ENCODE results near the gene LSM3. TPM values are rescaled to one million over a fixed set of nuclear protein-coding genes. Genes with fewer than 3 reads are reported as not detected.

The LSM3 gene
- total RNA-seq, 2 donors from 2014 or later = 15.1 to 15.2 TPM

DNA sequence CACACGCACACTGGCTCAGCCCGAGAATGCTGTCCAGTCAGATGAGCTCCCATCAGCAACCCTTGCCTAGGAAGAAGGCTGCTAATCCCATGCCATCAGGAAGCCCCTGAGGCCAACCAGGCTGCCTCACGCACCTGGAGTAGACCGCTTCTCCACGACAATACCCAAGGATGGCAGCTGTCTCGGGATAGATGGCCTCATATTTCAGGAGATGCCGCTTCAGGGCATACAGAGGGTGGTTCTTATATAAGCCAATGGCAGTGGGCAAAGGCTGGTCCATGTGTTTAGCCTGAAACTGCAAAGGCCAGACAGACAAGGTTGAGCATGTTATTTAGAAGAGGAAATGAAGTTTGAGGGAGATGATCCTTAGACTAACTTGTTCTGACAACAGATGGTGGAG is 22.4 kb upstream of the LSM3 start:
- Mint-ChIP-seq H3K4me1 (ENCODE audit: low read depth in 2 of 2) (no peaks in the 10 kb centered on the region), H3K4me3 (no peak overlapping the region), H3K27ac (no peak overlapping the region), H3K27me3 (no peaks in the 10 kb centered on the region), H3K9me3 (no peaks in the 10 kb centered on the region), H3K36me3 (peaks cover 44% of the 10 kb centered on the region)
- DNase-seq (ENCODE audit: low spot score) (no peak), ATAC-seq (no peak)

DNA sequence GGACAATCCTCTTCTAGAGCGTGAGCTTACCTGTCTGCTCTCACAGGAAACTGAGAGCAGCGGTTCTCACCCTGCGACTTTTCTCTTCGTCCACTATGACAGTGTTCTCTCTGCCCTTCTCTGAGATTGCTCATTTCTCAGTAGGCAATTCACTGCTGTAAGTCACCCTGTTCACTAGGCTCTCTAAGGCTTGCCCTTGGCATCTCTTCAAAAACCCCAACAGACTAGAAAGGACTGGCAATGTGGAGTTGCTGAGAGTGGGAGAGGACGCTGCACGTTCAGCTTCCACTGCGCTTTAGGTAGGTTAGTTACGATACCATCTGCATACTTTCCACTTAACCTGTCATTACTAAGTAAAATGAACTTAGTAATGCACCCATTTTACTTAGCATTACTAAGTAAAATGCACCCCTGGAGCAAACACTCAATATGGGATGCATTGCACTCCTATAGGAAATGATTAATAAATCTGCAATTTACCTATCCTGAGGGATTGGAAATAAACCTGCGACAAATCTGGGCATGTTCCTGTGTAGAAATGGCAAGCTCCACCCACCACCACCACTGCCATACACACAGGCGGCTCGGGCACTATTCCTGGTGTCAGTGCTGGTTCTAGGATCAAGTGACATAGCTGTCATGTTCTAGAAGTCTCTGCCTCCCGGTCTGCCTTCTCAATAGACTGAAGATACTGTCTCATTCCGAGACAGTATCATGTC is 21.6 kb upstream of the LSM3 start:
- DNase-seq (ENCODE audit: low spot score) (no peak), ATAC-seq (no peak)
- H3K4me1 Mint-ChIP-seq (ENCODE audit: low read depth in 2 of 2) = no peaks in the 10 kb centered on the region
- peaks cover 5% of the 10 kb centered on the region for H3K9me3 Mint-ChIP-seq
- H3K36me3 Mint-ChIP-seq = peaks cover 52% of the 10 kb centered on the region
- no peaks in the 10 kb centered on the region for H3K27me3 Mint-ChIP-seq
- H3K27ac Mint-ChIP-seq = no peak overlapping the region
- no peak overlapping the region for H3K4me3 Mint-ChIP-seq

DNA sequence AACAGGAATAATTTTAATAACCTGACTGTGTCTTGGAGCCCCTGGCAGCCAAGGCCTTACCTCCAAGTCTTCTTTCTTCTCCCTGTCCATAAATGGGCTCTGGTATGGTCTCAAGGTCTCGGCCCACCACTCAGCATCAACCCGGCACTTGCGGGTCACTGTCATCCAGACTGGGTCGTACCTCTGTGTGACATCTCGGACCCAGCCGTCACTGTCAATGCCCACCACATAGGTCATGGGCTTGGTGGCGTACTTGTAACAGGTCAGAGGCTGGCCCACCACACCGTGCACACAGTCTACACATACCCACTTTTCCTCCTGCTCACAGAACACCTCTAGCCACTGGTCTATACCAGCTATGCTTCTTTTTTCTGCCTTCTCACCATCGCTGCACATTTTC is 20.7 kb upstream of the LSM3 start:
- no peak for ATAC-seq
- no peak for DNase-seq (ENCODE audit: low spot score)
- H3K4me3 Mint-ChIP-seq = no peak overlapping the region
- peaks cover 62% of the 10 kb centered on the region for H3K36me3 Mint-ChIP-seq
- no peak overlapping the region for H3K27ac Mint-ChIP-seq
- H3K4me1 Mint-ChIP-seq (ENCODE audit: low read depth in 2 of 2) = peaks cover 0 to 5% of the 10 kb centered on the region in 2 donors
- H3K27me3 Mint-ChIP-seq = no peaks in the 10 kb centered on the region
- H3K9me3 Mint-ChIP-seq = peaks cover 10% of the 10 kb centered on the region

DNA sequence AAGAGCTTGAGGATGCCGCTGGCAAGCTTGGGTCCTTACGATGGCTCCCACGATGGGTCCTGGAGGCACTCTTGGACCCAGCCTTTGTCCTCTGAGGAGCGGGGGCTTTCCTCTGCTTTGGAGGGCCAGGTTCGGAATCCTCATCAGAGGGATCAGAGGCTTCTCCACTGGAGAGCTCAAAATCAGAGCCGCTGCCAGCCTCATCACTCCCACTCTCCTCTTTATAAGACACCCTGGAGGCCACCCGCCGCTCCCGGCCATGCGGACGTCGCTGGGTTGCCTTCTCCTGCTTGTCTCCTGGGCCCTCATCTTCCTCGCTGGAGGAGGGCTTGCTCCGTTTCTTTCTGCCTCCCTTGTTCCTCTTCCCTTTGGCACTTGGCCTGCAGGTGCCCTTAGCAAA is 20.2 kb upstream of the LSM3 start:
- H3K9me3 Mint-ChIP-seq = peaks cover 10% of the 10 kb centered on the region
- peaks cover 0 to 5% of the 10 kb centered on the region in 2 donors for H3K4me1 Mint-ChIP-seq (ENCODE audit: low read depth in 2 of 2)
- H3K36me3 Mint-ChIP-seq = peaks cover 66% of the 10 kb centered on the region
- no peak overlapping the region for H3K27ac Mint-ChIP-seq
- H3K4me3 Mint-ChIP-seq = no peak overlapping the region
- ATAC-seq (no peak), DNase-seq (ENCODE audit: low spot score) (no peak)
- no peaks in the 10 kb centered on the region for H3K27me3 Mint-ChIP-seq

DNA sequence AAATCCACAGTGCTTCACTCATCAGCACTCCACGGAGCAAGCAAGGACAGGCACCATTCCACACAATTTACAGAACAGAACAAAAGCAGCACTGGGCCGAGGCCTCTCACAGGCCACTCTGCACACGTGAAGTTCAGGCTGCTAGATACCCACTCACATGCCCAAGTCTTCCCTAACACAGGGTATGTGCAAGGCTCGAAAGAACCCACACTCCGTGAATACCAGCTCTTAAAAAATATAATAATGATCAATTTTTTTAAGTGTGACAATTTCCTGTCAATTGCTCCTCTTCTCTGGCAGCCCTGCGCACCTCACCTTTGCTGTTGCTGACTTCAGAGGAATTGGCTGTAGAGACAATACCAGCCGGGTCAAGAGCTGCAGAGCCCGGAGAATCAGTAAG is 19.2 kb upstream of the LSM3 start:
- no peak for ATAC-seq
- DNase-seq (ENCODE audit: low spot score) = no peak
- peaks cover 10% of the 10 kb centered on the region for H3K9me3 Mint-ChIP-seq
- H3K4me1 Mint-ChIP-seq (ENCODE audit: low read depth in 2 of 2) = peaks cover 0 to 5% of the 10 kb centered on the region in 2 donors
- peaks cover 67% of the 10 kb centered on the region for H3K36me3 Mint-ChIP-seq
- H3K27me3 Mint-ChIP-seq = no peaks in the 10 kb centered on the region
- no peak overlapping the region for H3K27ac Mint-ChIP-seq
- H3K4me3 Mint-ChIP-seq = no peak overlapping the region

DNA sequence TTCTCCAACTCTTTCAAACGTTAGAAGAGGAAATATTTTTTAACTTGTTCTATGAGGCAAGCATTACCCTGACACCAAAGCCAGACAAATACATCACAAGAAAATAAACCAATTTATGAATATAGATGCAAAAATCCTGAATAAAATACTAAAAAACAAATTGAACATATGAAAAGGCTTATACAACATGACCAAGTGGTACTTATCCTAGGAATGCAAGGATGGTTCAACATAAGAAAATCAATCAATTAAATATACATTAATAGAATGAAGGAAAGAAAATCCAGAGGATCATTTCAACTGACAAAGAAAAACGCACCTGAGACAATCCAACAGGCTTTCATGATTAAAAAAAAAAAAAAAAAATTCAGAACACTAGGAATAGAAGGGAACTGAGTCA is 17.3 kb upstream of the LSM3 start:
- peaks cover 0 to 7% of the 10 kb centered on the region in 2 donors for H3K4me1 Mint-ChIP-seq (ENCODE audit: low read depth in 2 of 2)
- no peak overlapping the region for H3K4me3 Mint-ChIP-seq
- H3K27me3 Mint-ChIP-seq = no peaks in the 10 kb centered on the region
- ATAC-seq = no peak
- peaks cover 10% of the 10 kb centered on the region for H3K9me3 Mint-ChIP-seq
- no peak for DNase-seq (ENCODE audit: low spot score)
- peaks cover 66% of the 10 kb centered on the region for H3K36me3 Mint-ChIP-seq
- H3K27ac Mint-ChIP-seq = no peak overlapping the region

DNA sequence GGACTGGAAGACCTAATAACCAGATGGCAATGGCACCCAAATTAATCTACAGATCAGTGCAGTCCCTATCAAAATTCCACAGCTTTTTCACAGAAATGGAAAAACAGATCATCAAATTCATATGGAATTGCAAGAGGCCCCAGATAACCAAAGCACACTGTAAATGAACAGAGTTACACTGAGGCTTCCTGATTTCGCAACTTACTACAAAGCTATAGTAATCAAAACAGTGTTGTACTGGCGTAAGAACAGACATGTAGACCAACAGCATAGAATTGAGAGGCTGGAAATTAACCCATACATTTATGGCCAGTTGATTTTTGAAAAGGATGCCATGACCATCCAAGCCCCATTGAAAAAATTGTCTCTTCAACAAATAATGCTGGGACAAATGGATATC is 16.4 kb upstream of the LSM3 start:
- no peak for ATAC-seq
- Mint-ChIP-seq H3K27ac (no peak overlapping the region), H3K36me3 (peaks cover 68% of the 10 kb centered on the region), H3K4me3 (no peak overlapping the region), H3K4me1 (ENCODE audit: low read depth in 2 of 2) (peaks cover 0 to 10% of the 10 kb centered on the region in 2 donors), H3K27me3 (no peaks in the 10 kb centered on the region), H3K9me3 (peaks cover 10% of the 10 kb centered on the region)
- DNase-seq (ENCODE audit: low spot score) = no peak

DNA sequence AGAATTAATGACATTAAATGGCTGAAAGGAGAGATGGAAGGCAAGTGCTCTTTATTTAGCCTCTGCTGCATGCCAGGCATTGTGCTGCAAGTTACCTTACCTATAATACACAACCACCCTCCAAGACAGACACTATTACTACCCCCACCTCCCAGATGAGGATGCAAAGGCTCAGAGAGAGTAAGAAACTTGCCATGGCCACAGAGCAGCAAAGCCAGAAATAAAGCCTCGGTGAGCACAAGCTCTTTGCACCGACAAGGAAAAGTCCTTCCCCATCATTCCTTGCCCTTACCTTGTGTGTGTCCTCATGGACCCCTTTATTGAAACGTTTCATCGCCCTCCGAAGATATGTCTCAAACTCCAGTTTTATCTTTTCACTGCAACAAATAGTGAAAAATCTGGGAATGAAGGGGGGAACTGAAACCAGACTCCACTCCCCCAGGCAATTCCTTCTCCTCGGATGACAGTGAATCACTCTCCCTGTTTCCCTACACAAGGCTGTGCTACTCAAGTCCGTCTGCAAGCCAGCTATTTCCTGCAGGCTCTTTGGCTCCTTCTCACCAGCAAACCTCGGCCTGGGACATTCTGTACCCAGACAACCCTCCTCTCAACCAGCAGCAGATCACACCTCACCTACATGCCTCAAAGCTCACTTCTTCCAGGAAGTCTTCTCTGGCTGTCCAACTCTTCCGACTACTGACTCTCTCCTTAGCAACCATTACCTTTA is 11.6 kb upstream of the LSM3 start:
- no peak overlapping the region for H3K4me3 Mint-ChIP-seq
- ATAC-seq (no peak), DNase-seq (ENCODE audit: low spot score) (no peak)
- H3K36me3 Mint-ChIP-seq = peaks cover 68% of the 10 kb centered on the region
- peaks cover 16 to 19% of the 10 kb centered on the region in 2 donors for H3K4me1 Mint-ChIP-seq (ENCODE audit: low read depth in 2 of 2)
- H3K27ac Mint-ChIP-seq = no peak overlapping the region
- H3K9me3 Mint-ChIP-seq = peaks cover 4% of the 10 kb centered on the region
- no peaks in the 10 kb centered on the region for H3K27me3 Mint-ChIP-seq

DNA sequence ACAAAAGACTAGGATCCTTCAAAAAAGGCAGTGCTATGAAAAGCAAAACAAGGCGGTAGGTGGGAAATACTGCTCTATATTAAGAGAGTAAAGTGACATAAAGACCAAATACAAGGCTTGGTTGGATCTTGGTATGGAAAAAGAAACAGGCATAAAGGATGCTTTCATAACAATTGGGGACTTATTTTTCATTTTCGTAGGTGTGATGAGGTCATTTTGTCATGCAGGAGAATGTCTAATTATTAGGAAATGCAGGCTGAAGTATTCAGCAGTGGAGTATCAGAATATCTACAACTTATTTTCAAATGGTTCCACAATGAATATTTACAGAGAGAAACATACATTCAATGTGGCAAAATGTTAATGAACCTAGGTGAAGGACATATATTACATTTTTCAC is 9.2 kb upstream of the LSM3 start:
- DNase-seq (ENCODE audit: low spot score) (no peak), ATAC-seq (no peak)
- Mint-ChIP-seq H3K4me1 (ENCODE audit: low read depth in 2 of 2) (peaks cover 17 to 24% of the 10 kb centered on the region in 2 donors), H3K27me3 (no peaks in the 10 kb centered on the region), H3K9me3 (no peaks in the 10 kb centered on the region), H3K4me3 (no peak overlapping the region), H3K27ac (no peak overlapping the region), H3K36me3 (peaks cover 50% of the 10 kb centered on the region)

DNA sequence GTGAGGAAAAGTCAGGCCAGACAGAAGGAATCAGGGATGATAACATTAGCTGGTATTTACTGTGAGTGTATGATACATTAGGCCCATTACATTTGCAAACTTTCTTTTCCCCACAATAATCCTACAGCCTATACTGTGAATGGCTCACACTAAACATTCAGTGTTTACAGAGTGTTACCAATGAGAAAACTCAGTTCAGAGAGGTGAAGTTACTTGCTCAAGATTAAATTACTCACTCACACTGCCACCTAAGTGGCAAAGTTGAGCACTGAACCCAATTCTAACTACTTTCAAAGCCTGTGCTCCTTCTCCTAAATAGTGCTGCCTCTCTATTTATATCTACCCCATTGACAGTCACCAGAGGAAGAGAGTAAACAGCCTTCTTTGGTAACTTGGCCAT is 8.7 kb upstream of the LSM3 start:
- no peaks in the 10 kb centered on the region for H3K27me3 Mint-ChIP-seq
- DNase-seq (ENCODE audit: low spot score) = no peak
- H3K36me3 Mint-ChIP-seq = peaks cover 47% of the 10 kb centered on the region
- H3K4me3 Mint-ChIP-seq = no peak overlapping the region
- peak in 1 of 2 donors; percentile 60 for ATAC-seq
- no peaks in the 10 kb centered on the region for H3K9me3 Mint-ChIP-seq
- H3K4me1 Mint-ChIP-seq (ENCODE audit: low read depth in 2 of 2) = peaks cover 19 to 29% of the 10 kb centered on the region in 2 donors
- peak overlapping the region; percentile 6 to 38 for H3K27ac Mint-ChIP-seq

DNA sequence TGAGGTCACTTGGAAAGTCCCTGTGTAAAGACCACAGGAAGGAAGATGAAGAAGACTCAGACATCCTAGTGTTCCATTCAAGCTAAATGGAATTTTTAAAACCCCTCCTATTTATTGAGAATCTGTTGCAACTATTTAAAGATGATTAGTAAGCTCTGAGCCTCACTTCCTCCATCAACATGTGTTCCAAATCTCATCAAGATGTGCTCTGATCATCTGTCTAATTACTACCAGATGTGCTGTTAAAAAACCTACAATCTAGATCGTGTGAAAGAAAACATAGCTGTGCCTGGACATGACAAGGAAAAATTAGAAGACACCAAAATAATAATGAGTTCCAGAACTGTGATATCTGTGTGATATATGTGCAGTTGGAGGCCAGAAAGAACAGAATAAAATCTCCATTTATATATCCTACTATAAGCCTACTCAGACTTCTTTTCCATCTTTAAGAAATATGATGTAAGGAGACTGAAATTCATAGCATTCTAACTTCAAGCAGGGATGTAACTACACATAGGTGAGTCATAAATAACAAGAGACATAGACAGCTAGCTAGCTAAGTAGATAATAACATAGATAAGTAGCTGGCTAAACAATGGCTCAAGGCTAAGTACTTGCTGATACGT is 8.0 kb upstream of the LSM3 start:
- no peak for DNase-seq (ENCODE audit: low spot score)
- H3K9me3 Mint-ChIP-seq = no peaks in the 10 kb centered on the region
- no peaks in the 10 kb centered on the region for H3K27me3 Mint-ChIP-seq
- no peak overlapping the region for H3K4me3 Mint-ChIP-seq
- peaks cover 27 to 36% of the 10 kb centered on the region in 2 donors for H3K4me1 Mint-ChIP-seq (ENCODE audit: low read depth in 2 of 2)
- ATAC-seq = no peak
- H3K36me3 Mint-ChIP-seq = peaks cover 47% of the 10 kb centered on the region
- peak overlapping the region; percentile 6 to 38 for H3K27ac Mint-ChIP-seq

DNA sequence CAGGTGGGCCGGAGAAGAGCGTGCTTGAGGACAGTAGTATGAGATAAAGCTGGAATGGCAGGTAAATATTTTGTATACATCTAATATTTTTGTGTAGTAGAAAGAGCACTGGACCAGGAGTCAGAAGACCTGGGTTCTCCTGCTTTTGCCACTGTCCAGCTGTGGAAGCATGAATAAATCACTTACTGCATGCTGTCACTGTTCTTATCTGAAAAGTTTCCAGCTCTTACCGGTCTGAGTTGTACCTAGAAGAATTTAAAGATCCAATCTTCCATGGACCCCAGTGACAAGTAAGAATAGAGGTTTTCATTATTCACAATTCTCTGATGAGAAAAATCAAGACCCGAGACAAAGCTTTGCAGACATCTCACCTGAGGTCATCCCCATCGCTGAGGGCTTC is 6.1 kb upstream of the LSM3 start:
- Mint-ChIP-seq H3K27me3 (no peaks in the 10 kb centered on the region), H3K4me1 (ENCODE audit: low read depth in 2 of 2) (peaks cover 35 to 51% of the 10 kb centered on the region in 2 donors), H3K4me3 (no peak overlapping the region), H3K27ac (peak overlapping the region in 1 of 2 donors; percentile 47), H3K36me3 (peaks cover 41% of the 10 kb centered on the region), H3K9me3 (no peaks in the 10 kb centered on the region)
- ATAC-seq (no peak), DNase-seq (ENCODE audit: low spot score) (no peak)

DNA sequence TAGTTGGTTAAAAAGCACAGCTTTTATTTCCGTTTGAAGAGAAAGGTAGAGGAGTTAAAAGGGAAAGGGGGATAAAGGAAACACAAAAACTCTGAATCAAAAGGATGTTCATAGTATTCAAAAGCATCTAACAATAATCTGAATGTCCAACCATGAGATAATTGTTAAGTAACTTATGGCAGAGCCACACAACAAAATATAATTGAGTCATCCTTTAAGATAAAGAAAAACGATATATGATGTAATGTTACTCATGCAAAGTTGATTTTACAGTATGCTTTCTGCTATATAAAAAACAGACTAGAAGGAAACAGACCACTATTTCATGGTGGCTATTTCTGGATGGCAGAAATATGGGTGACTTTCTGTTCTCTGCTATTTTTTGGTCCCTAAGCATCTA is 4.1 kb upstream of the LSM3 start:
- ATAC-seq (no peak), DNase-seq (ENCODE audit: low spot score) (no peak)
- no peaks in the 10 kb centered on the region for H3K9me3 Mint-ChIP-seq
- peaks cover 31% of the 10 kb centered on the region for H3K36me3 Mint-ChIP-seq
- no peak overlapping the region for H3K27ac Mint-ChIP-seq
- H3K4me3 Mint-ChIP-seq = peak overlapping the region; percentile 71
- H3K27me3 Mint-ChIP-seq = no peaks in the 10 kb centered on the region
- peaks cover 46 to 62% of the 10 kb centered on the region in 2 donors for H3K4me1 Mint-ChIP-seq (ENCODE audit: low read depth in 2 of 2)

DNA sequence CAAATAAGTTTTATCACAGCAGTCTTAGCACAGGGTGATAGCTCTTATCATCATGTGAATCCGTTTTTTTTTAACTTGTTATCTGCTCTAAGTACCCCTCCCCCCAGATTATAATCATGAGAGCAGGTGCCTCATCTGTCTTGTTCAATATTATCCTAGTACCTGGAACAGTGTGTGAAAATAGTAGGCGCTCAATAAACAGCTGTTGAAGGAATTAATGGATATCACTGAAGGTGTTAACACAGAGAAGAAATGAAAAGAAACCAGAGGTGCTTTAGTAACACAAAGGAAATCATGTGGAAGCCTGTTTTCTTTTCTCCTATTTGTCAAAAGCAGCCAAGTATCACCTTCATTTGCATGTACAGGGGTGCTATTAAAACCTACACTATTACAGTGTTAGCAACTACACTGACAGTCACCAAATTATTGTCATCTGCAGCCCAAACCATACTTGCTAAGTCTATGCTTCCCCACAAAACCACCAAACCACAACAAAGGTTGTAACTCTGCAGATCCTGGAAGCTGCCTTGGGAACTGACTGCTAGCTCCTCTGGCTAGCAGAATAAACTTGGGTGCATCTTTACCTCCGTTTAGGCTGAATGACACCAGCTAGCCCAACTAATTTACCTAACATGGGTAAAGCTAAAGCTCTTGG is 3.1 kb upstream of the LSM3 start:
- H3K9me3 Mint-ChIP-seq = no peaks in the 10 kb centered on the region
- H3K27ac Mint-ChIP-seq = peak overlapping the region; percentile 70 to 72
- peaks cover 45 to 61% of the 10 kb centered on the region in 2 donors for H3K4me1 Mint-ChIP-seq (ENCODE audit: low read depth in 2 of 2)
- peaks cover 21% of the 10 kb centered on the region for H3K36me3 Mint-ChIP-seq
- DNase-seq (ENCODE audit: low spot score) (peak; percentile 64), ATAC-seq (peak in 1 of 2 donors; percentile 47)
- H3K27me3 Mint-ChIP-seq = no peaks in the 10 kb centered on the region
- H3K4me3 Mint-ChIP-seq = peak overlapping the region; percentile 71

Measured in natural killer cell treated with Interleukin-12 subunit alpha and Interleukin-12 subunit beta and Interleukin-15 and Interleukin-18, amount 100 ng/mL, for 72 hours (primary cell).